Panc1 (cell line): ENCODE data around the gene SLC20A1. TPM values are rescaled to one million over a fixed set of nuclear protein-coding genes. Genes with fewer than 3 reads are reported as not detected.

Experiments
- ATAC-seq: fragments of 200-7000 bp; cut with Tn5 transposase; 2 replicates; pipeline ENCODE4 v1.9.1; 2020; ENCODE audit warnings: mild to moderate bottlenecking, moderate library complexity
- BruUV-seq: library from RNA; stranded (reverse); fragments of 400-500 nt; replicated peaks from 2 replicates; lab custom pipeline; 2021; lab: Mats Ljungman, UMichigan
- CTCF ChIA-PET: fragments of 300-600 bp; sonication (Branson Sonifier 250); formaldehyde crosslinking; loops from one replicate; lab custom pipeline; 2022; ENCODE audit warnings: antibody characterized with exemption; lab: Charles Lee
- POLR2A ChIA-PET: fragments of 300-600 bp; sonication (Branson Sonifier 250); formaldehyde crosslinking; loops from one replicate; lab custom pipeline; 2022; ENCODE audit warnings: antibody characterized with exemption; lab: Charles Lee
- DNase-seq: peaks from one replicate; pipeline ENCODE4 v3.0.0-alpha.2; 2010; ENCODE audit warnings: low read depth, low spot score
- H3K27ac ChIP-seq: 2 replicates; pipeline ENCODE4 v1.5.1; 2011; ENCODE audit warnings: mild to moderate bottlenecking, low read length, inconsistent platforms
- H3K27me3 ChIP-seq: fragments of 200-500 bp; sonication (Bioruptor generic); 2 replicates; pipeline ENCODE4 v1.6.0; 2014; ENCODE audit warnings: low read length, inconsistent platforms; ENCODE audit not compliant: control insufficient read depth, insufficient read depth
- H3K36me3 ChIP-seq: fragments of 200-500 bp; sonication (Bioruptor generic); 2 replicates; pipeline ENCODE4 v1.5.1; 2014; ENCODE audit warnings: inconsistent platforms, mild to moderate bottlenecking, low read length, moderate library complexity; ENCODE audit not compliant: control insufficient read depth, insufficient read depth
- H3K4me1 ChIP-seq: 2 replicates; pipeline ENCODE4 v1.5.1; 2011; ENCODE audit warnings: inconsistent platforms, mild to moderate bottlenecking, low read length, moderate library complexity; ENCODE audit not compliant: control insufficient read depth, insufficient read depth
- H3K4me3 ChIP-seq, 2 experiments: 2 replicates each; pipeline ENCODE4 v1.5.1; 2011 to 2012; ENCODE audit warnings: low read depth in 2 of 2, low read length in 2 of 2, mild to moderate bottlenecking in 2 of 2, inconsistent platforms in 1 of 2, moderate library complexity in 1 of 2
- H3K9me3 ChIP-seq: fragments of 200-500 bp; sonication (Bioruptor generic); 2 replicates; pipeline ENCODE4 v1.5.1; 2014; ENCODE audit warnings: low read depth, mild to moderate bottlenecking, inconsistent platforms, low read length, moderate library complexity; ENCODE audit not compliant: control insufficient read depth, insufficient read depth
- POLR2AphosphoS5 ChIP-seq: IDR thresholded peaks from 2 replicates; pipeline ENCODE4 v1.6.1; 2012; ENCODE audit warnings: mild to moderate bottlenecking, low read depth, low read length, moderate library complexity
- SIN3A ChIP-seq: IDR thresholded peaks from 2 replicates; pipeline ENCODE4 v1.6.1; 2012; ENCODE audit warnings: low read depth, mild to moderate bottlenecking, low read length, moderate library complexity, borderline replicate concordance; ENCODE audit not compliant: insufficient read depth
- TCF7L2 ChIP-seq: IDR thresholded peaks from 2 replicates; pipeline ENCODE4 v1.6.1; 2011; ENCODE audit warnings: mild to moderate bottlenecking, low read depth, low read length, inconsistent platforms
- in situ Hi-C: cut with HindIII; loops from 2 replicates; pipeline ENCODE4 v1.10.0; 2016; ENCODE audit warnings: low sequenced_read_pairs, low pct_unique_long_range_greater_than_20kb
- intact Hi-C: fragments of 100-400 bp; cut with micrococcal nuclease; formaldehyde crosslinking; loops from one replicate; pipeline ENCODE4 v1.10.0; 2022; ENCODE audit not compliant: unreplicated experiment
- total RNA-seq: library from RNA; stranded (reverse); gene quantifications from one replicate; pipeline ENCODE4 v1.2.1, GENCODE V29; 2021; ENCODE audit not compliant: unreplicated experiment
- TF ChIP-seq, protein P1 (sequence below): fragments of 450-650 bp; IDR thresholded peaks from 2 replicates; pipeline ENCODE4 v1.5.1; 2017; ENCODE audit warnings: mild to moderate bottlenecking
- TF ChIP-seq, protein P2 (sequence below), 2 experiments: IDR thresholded peaks; 2 replicates each; pipeline ENCODE4 v1.6.1; 2011 to 2012; ENCODE audit warnings: low read depth in 2 of 2, control low read depth in 1 of 2, low read length in 1 of 2, mild to moderate bottlenecking in 1 of 2, moderate library complexity in 1 of 2; ENCODE audit not compliant: insufficient read depth in 1 of 2

Gene SLC20A1
- total RNA-seq, 1 experiment from 2014 or later = 72.0 TPM

DNA sequence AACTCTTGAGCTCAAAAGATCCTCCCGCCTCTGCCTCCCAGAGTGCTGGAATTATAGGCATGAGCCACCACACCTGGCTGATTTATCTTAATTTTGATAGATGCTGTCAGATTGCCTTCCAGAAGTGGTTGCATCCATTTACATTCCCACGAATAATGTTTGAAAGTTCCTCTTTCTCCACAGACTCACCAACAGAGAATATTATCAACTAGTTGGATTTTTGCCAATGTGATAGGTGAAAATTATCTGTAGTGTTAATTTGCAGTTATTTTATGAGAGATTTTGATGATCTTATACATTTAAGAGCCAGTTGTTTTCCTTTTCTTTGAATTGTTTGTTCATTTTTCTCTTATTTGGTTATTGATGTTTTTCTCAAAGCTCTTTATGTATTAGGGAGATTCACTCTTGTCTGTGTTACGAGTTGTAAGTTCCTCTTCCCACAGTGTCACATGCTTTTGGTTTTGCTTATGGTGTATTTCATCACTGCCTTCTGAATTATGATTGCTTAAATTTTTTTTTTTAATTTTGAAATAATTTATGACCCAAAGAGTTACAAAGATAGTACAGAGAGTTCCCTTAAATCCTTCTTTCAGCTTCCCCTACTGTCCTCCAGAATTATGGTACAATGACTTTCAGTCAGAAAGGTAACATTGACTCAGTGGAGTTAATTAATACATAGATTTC is 54.4 kb downstream of the SLC20A1 start:
- Histone ChIP-seq H3K36me3 (no peaks in the 10 kb centered on the region), H3K4me1 (no peaks in the 10 kb centered on the region), H3K27me3 (no peaks in the 10 kb centered on the region), H3K27ac (no peak overlapping the region), H3K4me3 (no peak overlapping the region), H3K9me3 (no peaks in the 10 kb centered on the region)
- ATAC-seq (no peak), DNase-seq (no peak)
- in situ Hi-C loops = no loop called here
- no TSS peak for BruUV-seq
- TF ChIP-seq TCF7L2 = no peak
- TF ChIP-seq, protein P1, sequence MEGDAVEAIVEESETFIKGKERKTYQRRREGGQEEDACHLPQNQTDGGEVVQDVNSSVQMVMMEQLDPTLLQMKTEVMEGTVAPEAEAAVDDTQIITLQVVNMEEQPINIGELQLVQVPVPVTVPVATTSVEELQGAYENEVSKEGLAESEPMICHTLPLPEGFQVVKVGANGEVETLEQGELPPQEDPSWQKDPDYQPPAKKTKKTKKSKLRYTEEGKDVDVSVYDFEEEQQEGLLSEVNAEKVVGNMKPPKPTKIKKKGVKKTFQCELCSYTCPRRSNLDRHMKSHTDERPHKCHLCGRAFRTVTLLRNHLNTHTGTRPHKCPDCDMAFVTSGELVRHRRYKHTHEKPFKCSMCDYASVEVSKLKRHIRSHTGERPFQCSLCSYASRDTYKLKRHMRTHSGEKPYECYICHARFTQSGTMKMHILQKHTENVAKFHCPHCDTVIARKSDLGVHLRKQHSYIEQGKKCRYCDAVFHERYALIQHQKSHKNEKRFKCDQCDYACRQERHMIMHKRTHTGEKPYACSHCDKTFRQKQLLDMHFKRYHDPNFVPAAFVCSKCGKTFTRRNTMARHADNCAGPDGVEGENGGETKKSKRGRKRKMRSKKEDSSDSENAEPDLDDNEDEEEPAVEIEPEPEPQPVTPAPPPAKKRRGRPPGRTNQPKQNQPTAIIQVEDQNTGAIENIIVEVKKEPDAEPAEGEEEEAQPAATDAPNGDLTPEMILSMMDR = no peak
- CTCF ChIA-PET = no interaction called here
- POLR2A ChIA-PET = interaction anchor here (0.5 kb wide), 1 partner anchor 55 kb away, joined by 9 read pairs; no protein-coding TSS in a partner anchor
- intact Hi-C loops = no loop called here

DNA sequence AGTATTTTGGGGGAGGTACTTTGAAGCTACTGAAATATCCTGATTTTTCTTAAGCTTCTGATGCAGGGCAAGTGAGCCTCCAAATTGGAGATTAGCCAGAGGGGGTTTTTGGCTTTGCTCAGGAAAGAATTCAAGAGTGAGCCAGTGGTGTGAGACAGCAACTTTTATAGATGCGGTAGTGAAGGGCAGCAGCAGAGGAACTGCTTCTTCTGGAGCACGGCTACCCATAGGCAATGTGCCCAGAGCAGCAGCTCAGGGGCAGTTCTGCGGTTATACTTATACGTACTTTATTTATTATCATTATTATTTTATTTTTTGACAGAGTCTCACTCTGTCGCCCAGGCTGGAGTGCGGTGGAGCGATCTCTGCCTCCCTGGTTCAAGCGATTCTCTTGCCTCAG is 55.3 kb downstream of the SLC20A1 start:
- Histone ChIP-seq H3K4me3 (no peak overlapping the region), H3K36me3 (no peaks in the 10 kb centered on the region), H3K4me1 (no peaks in the 10 kb centered on the region), H3K9me3 (no peaks in the 10 kb centered on the region), H3K27ac (no peak overlapping the region), H3K27me3 (no peaks in the 10 kb centered on the region)
- ATAC-seq = no peak
- no peak for DNase-seq
- no TSS peak for BruUV-seq
- in situ Hi-C loops (no loop called here), intact Hi-C loops (no loop called here)
- CTCF ChIA-PET = no interaction called here
- POLR2A ChIA-PET = no interaction called here
- TF ChIP-seq, protein P1 = no peak
- TF ChIP-seq TCF7L2 (no peak), SIN3A (no peak), POLR2AphosphoS5 (no peak)
- TF ChIP-seq, protein P2, sequence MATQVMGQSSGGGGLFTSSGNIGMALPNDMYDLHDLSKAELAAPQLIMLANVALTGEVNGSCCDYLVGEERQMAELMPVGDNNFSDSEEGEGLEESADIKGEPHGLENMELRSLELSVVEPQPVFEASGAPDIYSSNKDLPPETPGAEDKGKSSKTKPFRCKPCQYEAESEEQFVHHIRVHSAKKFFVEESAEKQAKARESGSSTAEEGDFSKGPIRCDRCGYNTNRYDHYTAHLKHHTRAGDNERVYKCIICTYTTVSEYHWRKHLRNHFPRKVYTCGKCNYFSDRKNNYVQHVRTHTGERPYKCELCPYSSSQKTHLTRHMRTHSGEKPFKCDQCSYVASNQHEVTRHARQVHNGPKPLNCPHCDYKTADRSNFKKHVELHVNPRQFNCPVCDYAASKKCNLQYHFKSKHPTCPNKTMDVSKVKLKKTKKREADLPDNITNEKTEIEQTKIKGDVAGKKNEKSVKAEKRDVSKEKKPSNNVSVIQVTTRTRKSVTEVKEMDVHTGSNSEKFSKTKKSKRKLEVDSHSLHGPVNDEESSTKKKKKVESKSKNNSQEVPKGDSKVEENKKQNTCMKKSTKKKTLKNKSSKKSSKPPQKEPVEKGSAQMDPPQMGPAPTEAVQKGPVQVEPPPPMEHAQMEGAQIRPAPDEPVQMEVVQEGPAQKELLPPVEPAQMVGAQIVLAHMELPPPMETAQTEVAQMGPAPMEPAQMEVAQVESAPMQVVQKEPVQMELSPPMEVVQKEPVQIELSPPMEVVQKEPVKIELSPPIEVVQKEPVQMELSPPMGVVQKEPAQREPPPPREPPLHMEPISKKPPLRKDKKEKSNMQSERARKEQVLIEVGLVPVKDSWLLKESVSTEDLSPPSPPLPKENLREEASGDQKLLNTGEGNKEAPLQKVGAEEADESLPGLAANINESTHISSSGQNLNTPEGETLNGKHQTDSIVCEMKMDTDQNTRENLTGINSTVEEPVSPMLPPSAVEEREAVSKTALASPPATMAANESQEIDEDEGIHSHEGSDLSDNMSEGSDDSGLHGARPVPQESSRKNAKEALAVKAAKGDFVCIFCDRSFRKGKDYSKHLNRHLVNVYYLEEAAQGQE (IDR thresholded peaks at IDR 0.05; ENCODE audit: insufficient read depth in 1 of 2, low read depth in 2 of 2, low read length in 1 of 2) = no peak
